A549 (cell line): ENCODE measurements around the gene MLYCD. TPM values are rescaled to one million over a fixed set of nuclear protein-coding genes. Genes with fewer than 3 reads are reported as not detected.

Source experiments
- ATAC-seq, 2 experiments: fragments of 200-7000 bp in 1 of 2; fragments of >200 bp in 1 of 2; cut with Nextera tagmentation in 1 of 2; cut with Tn5 transposase in 1 of 2; 3 replicates each; pipeline versions ENCODE4 v1.8.0 to v1.9.1; 2018 to 2020; ENCODE audit warnings: mild to moderate bottlenecking in 1 of 2, moderate library complexity in 1 of 2
- CTCF ChIA-PET: fragments of 300-600 bp; sonication (Branson Sonifier 250); formaldehyde crosslinking; extraction: SDS; loops from one replicate; lab custom pipeline; 2021; ENCODE audit warnings: antibody characterized with exemption, inconsistent platforms; lab: Yijun Ruan, JAX
- POLR2A ChIA-PET: fragments of 350-600 bp; formaldehyde crosslinking; extraction: SDS; loops from one replicate; lab custom pipeline; 2021; ENCODE audit warnings: antibody characterized with exemption, inconsistent platforms; lab: Yijun Ruan, JAX
- DNase-seq, 2 experiments: peaks; one replicate each; pipeline versions ENCODE4 v3.0.0 to v3.0.0-alpha.2; 2011 to 2016; ENCODE audit warnings: low read depth in 1 of 2, low spot score in 1 of 2
- FAIRE-seq: peaks from 2 replicates; lab custom pipeline; 2011; peaks lifted over from hg19 to GRCh38; lab: Jason Lieb, UNC
- H3K27ac ChIP-seq, 2 experiments: fragments of >200 bp; sonication (Bioruptor Twin); formaldehyde crosslinking; 3 replicates each; pipeline ENCODE4 v1.5.1; 2016 to 2017
- H3K4me1 ChIP-seq: fragments of >200 bp; sonication (Bioruptor Twin); formaldehyde crosslinking; 3 replicates; pipeline ENCODE4 v1.6.1; 2016
- H3K4me2 ChIP-seq: fragments of >200 bp; sonication (Bioruptor Twin); formaldehyde crosslinking; 3 replicates; pipeline ENCODE4 v1.6.1; 2016
- H3K4me3 ChIP-seq: fragments of >200 bp; sonication (Bioruptor Twin); formaldehyde crosslinking; 3 replicates; pipeline ENCODE4 v1.5.1; 2016
- H3K9me3 ChIP-seq: fragments of >200 bp; sonication (Bioruptor Twin); formaldehyde crosslinking; 3 replicates; pipeline ENCODE4 v1.6.1; 2016
- CBX2 ChIP-seq: fragments of 200-600 bp; sonication (generic); IDR thresholded peaks from 2 replicates; pipeline ENCODE4 v1.6.1; 2016; ENCODE audit warnings: low read depth, mild to moderate bottlenecking, borderline replicate concordance
- CBX8 ChIP-seq: fragments of 200-600 bp; sonication (generic); IDR thresholded peaks from 2 replicates; pipeline ENCODE4 v1.6.1; 2016
- CHD4 ChIP-seq: fragments of 200-600 bp; sonication (generic); IDR thresholded peaks from 2 replicates; pipeline ENCODE4 v1.6.1; 2016; ENCODE audit warnings: antibody characterized with exemption, mild to moderate bottlenecking, borderline replicate concordance
- KDM5A ChIP-seq: fragments of 200-600 bp; sonication (generic); IDR thresholded peaks from 2 replicates; pipeline ENCODE4 v1.6.1; 2016; ENCODE audit warnings: antibody characterized with exemption, mild to moderate bottlenecking
- RARB ChIP-seq: fragments of 250-450 bp; sonication (Bioruptor Pico); IDR thresholded peaks from 2 replicates; pipeline ENCODE4 v1.8.0; 2021; ENCODE audit warnings: mild to moderate bottlenecking, moderate library complexity
- TFCP2L1 ChIP-seq: fragments of 250-450 bp; sonication (Bioruptor Pico); IDR thresholded peaks from 2 replicates; pipeline ENCODE4 v1.5.0; 2021; ENCODE audit warnings: mild to moderate bottlenecking
- WGBS: methylation state at CpG from one replicate; pipeline ENCODE4 v1.1.6; 2017; ENCODE audit errors: missing lambda C conversion rate; 5-methylcytosine and 5-hydroxymethylcytosine counted together
- polyA plus RNA-seq, 4 experiments: library from polyadenylated mRNA; depleted of rRNA in 3 of 4; stranded (reverse); fragments of >200 nt; fragmentation: RNase III in 1 of 4; extraction: RNeasy Plus Mini Kit Qiagen cat#74134 plus additional on column Dnase treatment in 1 of 4; gene quantifications; 2 replicates in 3 of 4; 3 replicates in 1 of 4; pipeline ENCODE4 v1.2.3, GENCODE V29; 2011 to 2017
- TF ChIP-seq, protein P1 (sequence below): IDR thresholded peaks from 2 replicates; pipeline ENCODE4 v1.6.1; 2012; ENCODE audit warnings: low read depth, borderline replicate concordance
- TF ChIP-seq, protein P2 (sequence below): fragments of 150-350 bp; IDR thresholded peaks from 2 replicates; pipeline ENCODE4 v1.6.1; 2014; ENCODE audit warnings: low read depth, mild to moderate bottlenecking, low read length
- TF ChIP-seq, protein P3 (sequence below): fragments of 250-450 bp; sonication (Bioruptor Pico); IDR thresholded peaks from 2 replicates; pipeline ENCODE4 v1.5.0; 2021; ENCODE audit warnings: mild to moderate bottlenecking, moderate library complexity, borderline replicate concordance

Gene MLYCD
- polyA plus RNA-seq, 2 of the 4 experiments (the other 2 are of a cell fraction), result 1.3 to 1.7 TPM

DNA sequence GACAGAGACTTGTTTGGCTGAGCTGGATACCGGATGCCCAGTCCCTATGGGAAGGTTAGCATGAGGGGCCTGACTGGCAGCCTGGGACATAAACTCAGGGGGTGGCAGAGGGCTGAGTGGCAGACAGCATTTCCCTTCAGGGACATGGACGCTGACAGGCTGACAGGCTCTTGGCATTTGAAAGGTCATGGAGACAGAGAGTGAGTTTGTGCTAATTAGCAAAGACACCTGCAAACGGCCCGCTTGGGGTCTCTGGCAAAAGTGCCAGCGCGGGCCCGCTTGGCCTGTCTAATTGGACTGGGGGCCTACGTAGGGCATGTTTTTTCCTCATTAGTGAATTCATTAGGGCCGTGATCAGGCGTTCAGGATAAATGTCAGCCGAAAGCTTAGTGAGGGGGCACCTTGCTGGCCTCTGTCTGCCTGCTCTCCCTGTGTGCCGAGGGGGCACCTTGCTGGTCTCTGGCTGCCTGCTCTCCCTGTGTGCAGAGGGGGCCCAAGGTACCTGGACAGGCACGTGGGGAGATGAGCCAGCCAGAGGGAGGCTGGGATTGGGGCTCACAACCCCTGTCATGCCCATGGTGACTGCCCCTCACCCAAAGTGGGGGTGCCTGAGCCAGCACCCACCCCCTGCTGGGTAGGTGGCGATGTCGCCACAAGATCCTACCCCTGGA is 76.8 kb downstream of the MLYCD start:
- CTCF ChIA-PET, result interaction anchor here (1.0 to 1.1 kb wide), 2 partner anchors 10 to 88 kb away, joined by 3 read pairs; no protein-coding TSS in a partner anchor

More for the DNA sequence above, 76.8 kb downstream of the MLYCD start:
- ATAC-seq (peak in 1 of 2 experiments; percentile 3; a peak in 1 of 6 replicates), DNase-seq (no peak), FAIRE-seq (no peak)
- 82% methylated on average over 9 of the region's 15 CpGs for WGBS
- Histone ChIP-seq H3K9me3 (peaks cover 17% of the 10 kb centered on the region; the same call in 2 of the 3 replicates), H3K27ac (no peak overlapping the region), H3K4me3 (no peak overlapping the region), H3K4me2 (no peak overlapping the region), H3K4me1 (no peaks in the 10 kb centered on the region)
- TF ChIP-seq, protein P1, sequence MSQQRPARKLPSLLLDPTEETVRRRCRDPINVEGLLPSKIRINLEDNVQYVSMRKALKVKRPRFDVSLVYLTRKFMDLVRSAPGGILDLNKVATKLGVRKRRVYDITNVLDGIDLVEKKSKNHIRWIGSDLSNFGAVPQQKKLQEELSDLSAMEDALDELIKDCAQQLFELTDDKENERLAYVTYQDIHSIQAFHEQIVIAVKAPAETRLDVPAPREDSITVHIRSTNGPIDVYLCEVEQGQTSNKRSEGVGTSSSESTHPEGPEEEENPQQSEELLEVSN, result no peak
- TF ChIP-seq TFCP2L1 (no peak), RARB (CRISPR knock-in tag) (no peak), CBX2 (no peak), CBX8 (no peak), CHD4 (no peak), KDM5A (no peak)
- TF ChIP-seq, protein P2, sequence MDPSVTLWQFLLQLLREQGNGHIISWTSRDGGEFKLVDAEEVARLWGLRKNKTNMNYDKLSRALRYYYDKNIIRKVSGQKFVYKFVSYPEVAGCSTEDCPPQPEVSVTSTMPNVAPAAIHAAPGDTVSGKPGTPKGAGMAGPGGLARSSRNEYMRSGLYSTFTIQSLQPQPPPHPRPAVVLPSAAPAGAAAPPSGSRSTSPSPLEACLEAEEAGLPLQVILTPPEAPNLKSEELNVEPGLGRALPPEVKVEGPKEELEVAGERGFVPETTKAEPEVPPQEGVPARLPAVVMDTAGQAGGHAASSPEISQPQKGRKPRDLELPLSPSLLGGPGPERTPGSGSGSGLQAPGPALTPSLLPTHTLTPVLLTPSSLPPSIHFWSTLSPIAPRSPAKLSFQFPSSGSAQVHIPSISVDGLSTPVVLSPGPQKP, result no peak
- TF ChIP-seq, protein P3, sequence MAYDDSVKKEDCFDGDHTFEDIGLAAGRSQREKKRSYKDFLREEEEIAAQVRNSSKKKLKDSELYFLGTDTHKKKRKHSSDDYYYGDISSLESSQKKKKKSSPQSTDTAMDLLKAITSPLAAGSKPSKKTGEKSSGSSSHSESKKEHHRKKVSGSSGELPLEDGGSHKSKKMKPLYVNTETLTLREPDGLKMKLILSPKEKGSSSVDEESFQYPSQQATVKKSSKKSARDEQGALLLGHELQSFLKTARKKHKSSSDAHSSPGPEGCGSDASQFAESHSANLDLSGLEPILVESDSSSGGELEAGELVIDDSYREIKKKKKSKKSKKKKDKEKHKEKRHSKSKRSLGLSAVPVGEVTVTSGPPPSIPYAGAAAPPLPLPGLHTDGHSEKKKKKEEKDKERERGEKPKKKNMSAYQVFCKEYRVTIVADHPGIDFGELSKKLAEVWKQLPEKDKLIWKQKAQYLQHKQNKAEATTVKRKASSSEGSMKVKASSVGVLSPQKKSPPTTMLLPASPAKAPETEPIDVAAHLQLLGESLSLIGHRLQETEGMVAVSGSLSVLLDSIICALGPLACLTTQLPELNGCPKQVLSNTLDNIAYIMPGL, result no peak
- POLR2A ChIA-PET, result no interaction called here

Other genes with a start within 250 kb of the MLYCD start
- 236 and 280 TPM in 2 replicates for gene HSBP1, start 91.1 kb upstream of the MLYCD start, polyA plus RNA-seq (2011; rRNA removed)
- gene HSBP1, start 91.1 kb upstream of the MLYCD start, polyA plus RNA-seq (2017; fragmentation: RNase III; extraction: RNeasy Plus Mini Kit Qiagen cat#74134 plus additional on column Dnase treatment), result 185 to 206 TPM (median 190 TPM) in 3 replicates
- 23.9 and 25.9 TPM in 2 replicates for gene OSGIN1, start 54.1 kb downstream of the MLYCD start, polyA plus RNA-seq (2011; rRNA removed)
- 37.6 to 49.1 TPM (median 39.1 TPM) in 3 replicates for gene OSGIN1, start 54.1 kb downstream of the MLYCD start, polyA plus RNA-seq (2017; fragmentation: RNase III; extraction: RNeasy Plus Mini Kit Qiagen cat#74134 plus additional on column Dnase treatment)
- 1.1 and 1.3 TPM in 2 replicates for gene NECAB2, start 69.1 kb downstream of the MLYCD start, polyA plus RNA-seq (2011; rRNA removed)
- gene NECAB2, start 69.1 kb downstream of the MLYCD start, polyA plus RNA-seq (2017; fragmentation: RNase III; extraction: RNeasy Plus Mini Kit Qiagen cat#74134 plus additional on column Dnase treatment), result 1.4 to 2.6 TPM (median 2.4 TPM) in 3 replicates
- gene SLC38A8, start 143.7 kb downstream of the MLYCD start, polyA plus RNA-seq (2011; rRNA removed), result not detected in 2 replicates
- gene SLC38A8, start 143.7 kb downstream of the MLYCD start, polyA plus RNA-seq (2017; fragmentation: RNase III; extraction: RNeasy Plus Mini Kit Qiagen cat#74134 plus additional on column Dnase treatment), result not detected in 3 replicates
- 76.7 and 88.4 TPM in 2 replicates for gene MBTPS1, start 217.8 kb downstream of the MLYCD start, polyA plus RNA-seq (2011; rRNA removed)
- 47.5 to 52.8 TPM (median 50.3 TPM) in 3 replicates for gene MBTPS1, start 217.8 kb downstream of the MLYCD start, polyA plus RNA-seq (2017; fragmentation: RNase III; extraction: RNeasy Plus Mini Kit Qiagen cat#74134 plus additional on column Dnase treatment)
- 24.9 and 25.6 TPM in 2 replicates for gene HSDL1, start 246.1 kb downstream of the MLYCD start, polyA plus RNA-seq (2011; rRNA removed)
- 14.7 to 18.3 TPM (median 17.9 TPM) in 3 replicates for gene HSDL1, start 246.1 kb downstream of the MLYCD start, polyA plus RNA-seq (2017; fragmentation: RNase III; extraction: RNeasy Plus Mini Kit Qiagen cat#74134 plus additional on column Dnase treatment)
- gene DNAAF1, start 246.2 kb downstream of the MLYCD start, polyA plus RNA-seq (2011; rRNA removed), result 0.07 and 0.13 TPM in 2 replicates
- 0.14 to 0.31 TPM (median 0.21 TPM) in 3 replicates for gene DNAAF1, start 246.2 kb downstream of the MLYCD start, polyA plus RNA-seq (2017; fragmentation: RNase III; extraction: RNeasy Plus Mini Kit Qiagen cat#74134 plus additional on column Dnase treatment)